HG03159 (cell line): ENCODE data around the gene CLDN7.
A peak's percentile ranks its signal among the peaks of the same experiment; 100 is the strongest.

Experiments
- ATAC-seq: cut with Tn5 transposase; IDR thresholded peaks from one replicate; pipeline ENCODE4 v1.9.1; 2021; ENCODE audit warnings: mild to moderate bottlenecking, moderate library complexity; ENCODE audit not compliant: unreplicated experiment

The CLDN7 gene

DNA sequence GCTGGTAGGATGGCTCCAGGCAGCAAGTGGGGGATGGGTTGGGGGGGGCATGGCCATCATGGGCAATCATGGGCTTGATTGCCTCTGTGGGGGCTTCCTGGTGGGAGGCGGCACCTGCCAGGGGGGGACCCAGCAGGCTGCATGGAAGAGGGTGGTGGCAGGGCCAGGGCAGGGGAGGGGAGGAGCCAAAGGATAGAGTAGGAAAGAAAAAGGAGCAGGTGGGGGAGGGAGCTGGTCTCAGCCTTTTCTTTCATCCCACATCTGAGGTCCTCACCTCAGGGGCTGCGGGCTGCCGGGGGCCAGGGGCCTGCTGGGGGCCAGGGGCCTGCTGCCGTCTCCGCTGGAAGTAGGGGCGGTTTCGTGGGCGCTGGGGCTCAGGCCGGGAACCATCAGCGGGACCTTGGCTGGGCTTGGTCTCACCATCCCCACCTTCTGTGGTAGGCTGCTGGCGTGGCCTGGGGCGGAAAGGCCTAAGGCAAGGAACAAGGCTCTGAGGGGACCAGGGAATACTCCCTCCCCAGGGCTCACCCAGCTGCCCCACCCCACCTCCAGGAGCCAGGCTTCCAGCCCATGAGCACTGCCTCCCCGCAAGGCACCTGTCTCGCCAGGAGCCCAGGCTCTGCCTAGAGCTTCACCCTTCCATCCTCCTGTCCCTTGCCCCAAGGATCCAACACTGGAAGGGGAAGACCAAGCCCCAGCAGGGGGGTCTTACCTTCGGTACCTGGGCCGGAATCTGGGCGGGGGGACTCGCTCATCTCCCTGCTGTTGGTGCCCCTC, 27.2 kb upstream of the CLDN7 start:
- ATAC-seq = no peak

DNA sequence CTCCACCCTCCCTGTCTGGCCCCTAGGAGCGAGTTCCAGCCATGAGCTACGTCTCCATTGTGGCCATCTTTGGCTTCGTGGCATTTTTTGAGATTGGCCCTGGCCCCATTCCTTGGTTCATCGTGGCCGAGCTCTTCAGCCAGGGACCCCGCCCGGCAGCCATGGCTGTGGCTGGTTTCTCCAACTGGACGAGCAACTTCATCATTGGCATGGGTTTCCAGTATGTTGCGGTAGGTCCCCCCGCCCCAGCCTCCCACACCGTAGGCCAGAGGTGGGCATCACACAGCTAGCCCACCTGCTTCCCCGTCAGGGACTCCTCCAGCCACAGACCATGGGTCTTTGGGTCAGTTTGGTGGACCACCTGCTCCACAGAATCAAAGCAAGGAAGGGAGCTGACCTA, 23.4 kb upstream of the CLDN7 start:
- ATAC-seq = no peak

DNA sequence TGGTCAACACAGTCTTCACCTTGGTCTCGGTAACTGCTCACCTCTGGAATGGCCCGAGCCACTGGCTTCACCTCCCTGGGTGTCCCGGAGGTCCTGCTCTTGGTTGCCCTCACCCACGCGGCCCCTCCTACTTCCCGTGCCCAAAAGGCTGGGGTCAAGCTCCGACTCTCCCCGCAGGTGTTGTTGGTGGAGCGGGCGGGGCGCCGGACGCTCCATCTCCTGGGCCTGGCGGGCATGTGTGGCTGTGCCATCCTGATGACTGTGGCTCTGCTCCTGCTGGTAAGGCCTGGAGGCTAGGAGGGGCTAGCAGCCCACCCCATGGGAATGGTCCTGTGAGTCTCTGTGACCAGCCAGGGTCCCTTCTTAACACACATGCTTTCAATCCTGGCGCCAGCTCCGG, 22.6 kb upstream of the CLDN7 start:
- no peak for ATAC-seq

DNA sequence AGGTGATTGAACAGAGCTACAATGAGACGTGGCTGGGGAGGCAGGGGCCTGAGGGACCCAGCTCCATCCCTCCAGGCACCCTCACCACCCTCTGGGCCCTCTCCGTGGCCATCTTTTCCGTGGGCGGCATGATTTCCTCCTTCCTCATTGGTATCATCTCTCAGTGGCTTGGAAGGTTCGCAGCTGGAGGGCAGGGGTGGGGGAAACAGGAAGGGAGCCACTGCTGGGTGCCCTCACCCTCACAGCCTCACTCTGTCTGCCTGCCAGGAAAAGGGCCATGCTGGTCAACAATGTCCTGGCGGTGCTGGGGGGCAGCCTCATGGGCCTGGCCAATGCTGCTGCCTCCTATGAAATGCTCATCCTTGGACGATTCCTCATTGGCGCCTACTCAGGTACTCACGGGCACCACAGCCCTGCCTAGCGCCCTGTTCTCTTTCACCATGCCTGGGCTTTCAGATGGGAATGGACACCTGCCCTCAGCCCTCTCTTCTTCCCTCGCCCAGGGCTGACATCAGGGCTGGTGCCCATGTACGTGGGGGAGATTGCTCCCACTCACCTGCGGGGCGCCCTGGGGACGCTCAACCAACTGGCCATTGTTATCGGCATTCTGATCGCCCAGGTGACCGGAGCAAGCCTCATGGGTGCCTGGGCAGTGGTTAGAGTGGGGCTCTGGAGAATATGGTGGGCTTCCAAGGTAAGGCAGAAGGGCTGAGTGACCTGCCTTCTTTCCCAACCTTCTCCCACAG, 21.4 kb upstream of the CLDN7 start:
- no peak for ATAC-seq

DNA sequence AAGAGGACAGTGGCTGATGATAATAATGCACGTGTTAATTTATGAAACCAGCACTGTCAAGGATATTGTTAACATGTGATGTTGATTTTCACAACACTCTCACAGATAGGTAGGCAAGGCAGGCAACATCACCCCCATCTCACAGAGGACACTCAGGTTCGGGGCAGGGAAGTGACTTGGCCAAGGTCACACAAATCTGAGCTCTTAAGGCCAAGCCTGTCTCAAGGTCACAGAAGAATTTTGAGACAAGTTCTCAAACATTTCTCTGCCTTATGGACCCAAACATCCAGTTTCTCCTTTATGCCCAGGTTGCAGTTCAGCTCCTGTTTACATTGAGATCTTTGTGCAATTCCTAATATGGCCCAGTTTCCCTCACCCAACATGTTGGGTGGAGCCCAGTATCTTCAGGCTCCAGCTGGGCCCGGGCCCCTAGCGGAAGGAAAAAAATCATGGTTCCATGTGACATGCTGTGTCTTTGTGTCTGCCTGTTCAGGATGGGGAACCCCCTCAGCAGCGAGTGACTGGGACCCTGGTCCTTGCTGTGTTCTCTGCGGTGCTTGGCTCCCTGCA, 20.6 kb upstream of the CLDN7 start:
- ATAC-seq = no peak

DNA sequence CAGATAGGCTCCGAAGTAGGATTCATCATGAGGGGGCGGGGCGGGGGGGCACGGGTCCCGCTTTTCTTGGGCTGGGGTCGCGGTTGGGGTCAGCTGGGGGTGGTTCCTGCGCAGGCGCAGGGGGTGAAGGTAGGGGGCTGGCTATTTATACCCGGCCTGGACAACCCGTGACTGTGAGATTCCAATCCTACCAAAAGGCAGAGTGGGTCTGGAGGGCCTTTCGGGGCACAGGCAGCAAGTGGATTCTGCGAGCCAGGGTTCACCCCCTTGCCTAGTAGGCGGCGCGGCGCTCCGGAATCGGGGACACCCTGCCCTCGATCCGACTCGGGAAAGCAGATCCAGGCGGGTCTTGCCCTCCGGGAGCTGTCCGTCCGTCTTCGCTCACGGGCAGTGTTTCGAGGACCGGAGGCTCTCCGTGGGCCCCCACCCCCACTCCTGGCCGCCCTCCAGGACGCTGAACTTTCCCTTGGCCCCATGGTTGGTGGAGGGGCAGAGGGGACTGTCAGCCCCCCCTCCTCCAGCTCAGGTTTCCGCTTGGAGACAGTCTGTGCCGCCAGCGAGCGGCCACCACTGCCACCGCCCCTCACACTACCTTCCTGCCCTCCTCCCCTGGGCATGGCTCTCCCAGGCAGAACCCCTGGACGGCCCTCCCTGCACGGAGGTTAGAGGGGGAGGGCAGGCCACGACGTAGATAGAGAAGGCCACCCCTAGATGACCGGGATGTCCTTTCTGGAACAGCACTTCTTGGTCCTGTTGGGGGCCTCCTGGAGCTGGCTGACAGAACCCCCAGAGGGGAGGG, 19.9 kb upstream of the CLDN7 start:
- ATAC-seq = no peak

DNA sequence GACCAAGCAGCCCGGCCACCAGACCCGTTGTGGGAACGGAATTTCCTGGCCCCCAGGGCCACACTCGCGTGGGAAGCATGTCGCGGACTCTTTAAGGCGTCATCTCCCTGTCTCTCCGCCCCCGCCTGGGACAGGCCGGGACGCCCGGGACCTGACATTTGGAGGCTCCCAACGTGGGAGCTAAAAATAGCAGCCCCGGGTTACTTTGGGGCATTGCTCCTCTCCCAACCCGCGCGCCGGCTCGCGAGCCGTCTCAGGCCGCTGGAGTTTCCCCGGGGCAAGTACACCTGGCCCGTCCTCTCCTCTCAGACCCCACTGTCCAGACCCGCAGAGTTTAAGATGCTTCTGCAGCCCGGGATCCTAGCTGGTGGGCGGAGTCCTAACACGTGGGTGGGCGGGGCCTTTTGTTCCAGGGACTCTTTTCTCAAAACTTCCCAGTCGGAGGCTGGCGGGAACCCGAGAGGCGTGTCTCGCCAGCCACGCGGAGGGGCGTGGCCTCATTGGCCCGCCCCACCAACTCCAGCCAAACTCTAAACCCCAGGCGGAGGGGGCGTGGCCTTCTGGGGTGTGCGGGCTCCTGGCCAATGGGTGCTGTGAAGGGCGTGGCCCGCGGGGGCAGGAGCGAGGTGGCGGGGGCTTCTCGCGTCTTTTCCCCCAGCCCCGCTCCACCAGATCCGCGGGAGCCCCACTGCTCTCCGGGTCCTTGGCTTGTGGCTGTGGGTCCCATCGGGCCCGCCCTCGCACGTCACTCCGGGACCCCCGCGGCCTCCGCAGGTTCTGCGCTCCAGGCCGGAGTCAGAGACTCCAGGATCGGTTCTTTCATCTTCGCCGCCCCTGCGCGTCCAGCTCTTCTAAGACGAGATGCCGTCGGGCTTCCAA, 19.0 kb upstream of the CLDN7 start, which contains the start of gene SLC2A4:
TSS of gene SLC2A4 (plus strand) at position 645 of the 879 bp plus-strand sequence. CDS start at position 862, 217 bp downstream.
- ATAC-seq = no peak

DNA sequence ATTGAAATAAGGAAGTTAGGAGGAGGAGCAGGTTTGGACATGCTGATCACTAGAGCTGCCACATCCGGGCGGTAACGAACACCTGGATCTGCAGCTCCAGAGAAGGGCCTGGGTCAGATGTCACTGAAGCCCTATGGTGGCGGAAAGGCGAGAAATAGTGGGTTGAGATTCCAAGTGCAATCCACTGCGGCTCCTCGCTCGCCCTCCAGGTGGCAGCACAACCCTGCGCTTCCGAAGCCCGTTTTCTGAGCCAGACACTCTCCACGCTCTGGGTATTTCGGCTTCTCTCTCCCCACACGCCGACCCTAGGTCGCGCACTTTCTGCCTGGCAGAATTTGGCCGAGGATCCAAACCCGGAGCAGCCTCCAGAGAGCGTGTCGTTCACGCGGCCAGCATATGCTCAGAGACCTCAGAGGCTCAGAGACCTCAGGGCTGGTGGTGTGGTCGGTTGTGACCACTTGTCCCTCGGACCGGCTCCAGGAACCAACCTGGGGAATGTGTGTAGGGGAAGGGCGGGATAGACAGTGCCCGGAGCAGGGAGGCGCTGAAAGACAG, 18.3 kb upstream of the CLDN7 start:
- peak; percentile 55 for ATAC-seq

DNA sequence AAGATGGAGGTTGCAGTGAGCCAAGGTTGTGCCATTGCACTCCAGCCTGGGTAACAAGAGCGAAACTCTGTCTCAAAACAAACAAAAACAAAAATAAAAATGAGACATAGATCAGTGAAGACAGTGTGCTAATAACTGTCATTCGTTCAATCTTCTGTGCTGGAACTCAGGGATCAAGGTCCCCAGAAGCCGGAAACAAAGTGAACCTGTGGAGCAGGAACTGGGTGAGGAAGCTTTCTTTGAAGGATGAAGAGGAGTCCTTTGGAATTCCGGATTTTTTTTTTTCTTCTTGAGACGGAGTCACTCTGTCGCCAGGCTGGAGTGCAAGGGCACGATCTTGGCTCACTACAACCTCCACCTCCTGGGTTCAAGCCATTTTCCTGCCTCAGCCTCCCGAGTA, 17.2 kb upstream of the CLDN7 start:
- no peak for ATAC-seq

DNA sequence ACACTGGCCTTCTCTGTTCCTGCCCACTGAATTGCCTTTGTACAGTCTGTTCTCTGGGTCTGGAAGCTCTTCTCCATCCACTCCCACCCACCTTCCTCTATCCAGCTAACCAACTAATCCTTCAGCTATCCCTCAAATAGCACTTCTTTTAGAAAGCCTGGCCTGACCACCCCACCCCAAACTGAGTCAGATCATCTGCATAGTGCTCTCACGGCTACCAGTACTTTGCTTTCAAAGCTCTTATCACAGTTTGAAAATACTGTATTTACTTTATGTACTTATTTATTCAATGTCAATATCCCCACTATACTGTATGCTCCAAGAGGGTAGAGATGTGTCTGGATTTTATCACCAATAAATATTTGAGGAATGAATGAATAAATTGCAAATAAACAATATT, 4.5 kb upstream of the CLDN7 start:
- no peak for ATAC-seq

DNA sequence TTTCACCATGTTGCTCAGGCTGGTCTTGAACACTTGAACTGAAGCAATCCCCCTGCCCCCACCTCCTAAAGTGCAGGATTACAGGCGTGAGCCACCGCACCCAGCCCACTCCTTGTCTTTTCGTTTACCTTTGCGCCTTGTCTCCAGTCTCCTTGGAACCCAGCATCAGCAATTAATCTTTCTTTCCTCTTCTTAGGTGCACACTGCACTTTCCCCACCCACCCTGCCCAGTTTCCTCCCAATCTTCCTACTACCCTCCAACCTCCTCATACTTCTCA, 1.5 kb upstream of the CLDN7 start:
- ATAC-seq = no peak

DNA sequence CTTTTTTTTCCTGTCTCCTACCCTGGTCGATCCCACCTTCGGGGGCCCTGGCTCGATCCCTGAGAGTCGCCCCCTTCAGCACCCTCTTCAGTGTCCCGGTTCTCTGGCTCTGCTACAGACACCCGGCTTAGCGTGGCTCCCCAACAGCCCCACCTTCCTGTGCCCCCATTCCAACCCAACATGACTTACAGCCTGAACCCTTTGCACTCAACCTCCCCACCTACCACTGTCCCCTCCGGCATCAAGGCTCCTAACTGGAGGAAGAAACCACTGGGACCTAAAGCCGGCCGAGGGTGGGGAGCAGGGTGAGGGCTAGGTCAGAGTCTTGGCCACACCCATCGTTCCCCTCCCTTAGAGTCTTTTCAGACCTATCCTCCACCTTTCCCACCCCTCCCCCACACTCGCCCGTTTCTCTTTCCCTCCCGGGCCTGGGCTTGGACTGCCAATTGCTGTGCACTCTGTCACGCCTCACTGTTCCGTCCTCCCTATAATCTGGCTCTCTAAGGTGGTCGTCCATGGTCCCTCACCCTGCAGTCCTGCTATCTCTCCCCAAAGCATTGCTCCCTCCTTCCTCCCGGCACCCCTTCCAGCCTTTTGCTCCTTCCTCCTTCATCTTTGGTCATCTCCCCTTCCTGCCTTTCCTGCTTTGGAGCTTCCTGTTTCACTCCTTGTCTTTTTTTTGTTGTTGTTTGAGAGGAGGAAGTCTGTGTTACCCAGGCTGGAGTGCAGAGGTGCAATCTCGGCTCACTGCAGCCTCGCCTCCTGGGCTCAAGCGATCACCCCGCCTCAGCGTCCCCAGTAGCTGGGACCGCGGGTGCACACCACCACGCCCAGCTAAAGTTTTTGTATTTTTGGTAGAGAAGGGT, 890 bp upstream of the CLDN7 start:
- no peak for ATAC-seq

DNA sequence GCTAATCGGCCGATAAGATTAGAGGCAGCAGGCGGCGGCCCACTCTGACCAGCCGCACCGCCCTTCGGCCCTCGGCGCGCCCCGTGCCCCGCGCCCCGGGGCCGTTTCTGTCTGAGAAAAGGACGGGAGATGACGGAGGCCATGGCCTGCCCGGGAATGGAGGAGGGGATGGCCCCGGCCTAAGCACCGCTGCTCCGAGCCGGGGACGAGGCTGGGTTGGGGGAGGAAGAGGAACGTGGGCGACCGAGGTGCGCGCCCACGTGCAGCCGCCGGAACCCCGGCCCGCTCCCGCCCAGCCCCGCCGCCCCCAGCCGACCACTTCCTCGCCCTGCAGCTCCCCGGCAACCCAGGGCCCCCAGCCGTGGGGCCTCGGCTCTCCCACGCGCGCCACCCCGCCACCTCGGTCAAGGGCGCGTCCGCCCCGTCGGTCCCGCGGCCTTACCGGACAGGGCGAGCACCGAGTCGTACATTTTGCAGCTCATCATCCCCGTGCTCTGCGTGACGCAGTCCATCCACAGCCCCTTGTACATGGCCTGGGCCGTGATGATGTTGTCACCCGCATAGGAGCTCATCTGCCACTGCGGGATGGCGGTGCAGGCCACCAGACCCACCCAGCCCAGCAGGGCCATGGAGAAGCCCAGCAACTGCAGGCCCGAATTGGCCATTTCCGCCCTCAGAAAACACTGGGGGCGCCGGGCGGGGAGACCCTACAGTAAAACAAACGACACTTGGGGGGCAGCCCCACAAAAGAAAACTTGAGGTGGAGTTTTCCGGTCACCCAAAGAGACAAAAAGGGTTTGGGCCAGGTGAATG, 693 bp downstream of the CLDN7 start:
- no peak for ATAC-seq

DNA sequence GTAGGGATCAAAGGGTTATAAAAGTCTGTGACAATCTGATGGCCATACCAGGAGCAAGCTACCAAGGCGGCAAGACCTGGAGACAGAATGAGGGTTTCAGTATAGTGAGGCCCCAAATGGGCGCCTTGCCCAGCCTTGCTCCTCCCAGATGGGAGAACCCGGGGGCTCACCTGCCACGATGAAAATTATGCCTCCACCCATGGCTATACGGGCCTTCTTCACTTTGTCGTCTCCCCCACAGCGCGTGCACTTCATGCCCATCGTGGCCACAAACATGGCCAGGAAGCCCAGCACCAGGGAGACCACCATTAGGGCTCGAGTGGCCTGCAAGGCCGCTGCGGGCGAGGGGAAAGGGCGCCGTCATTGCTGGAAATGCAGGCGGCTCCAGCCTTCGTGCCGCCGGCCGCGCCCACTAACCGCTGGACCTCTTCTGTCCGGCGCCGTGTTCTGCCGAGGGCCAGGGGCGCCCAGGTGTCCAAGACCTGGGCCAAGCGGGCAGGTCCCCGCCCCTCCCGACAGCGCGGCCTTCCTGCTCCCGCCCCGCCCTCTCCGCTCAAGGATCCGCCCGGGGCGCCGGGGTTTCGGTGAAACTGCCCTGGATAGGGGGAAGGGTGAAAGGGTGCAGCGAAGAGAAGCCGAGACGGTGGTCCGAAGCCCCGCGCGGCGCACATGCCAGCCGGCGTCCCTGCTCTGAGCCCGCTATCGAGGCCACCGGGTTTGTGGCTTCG, 1.5 kb downstream of the CLDN7 start:
- no peak for ATAC-seq

DNA sequence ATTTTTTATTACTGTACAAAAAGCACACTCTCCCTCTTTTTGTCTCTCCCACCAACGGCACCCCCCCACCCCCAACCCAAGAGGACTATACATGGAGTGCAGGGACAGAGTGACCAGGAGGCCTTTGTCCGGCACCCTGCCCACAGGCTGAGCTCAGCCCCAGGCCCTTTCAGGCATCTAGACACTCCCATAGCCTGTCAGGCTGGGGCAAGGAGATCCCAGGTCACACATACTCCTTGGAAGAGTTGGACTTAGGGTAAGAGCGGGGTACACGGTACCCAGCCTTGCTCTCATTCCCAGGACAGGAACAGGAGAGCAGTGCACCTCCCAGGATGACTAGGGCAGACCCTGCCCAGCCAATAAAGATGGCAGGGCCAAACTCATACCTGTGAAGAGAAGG, 2.1 kb downstream of the CLDN7 start:
- no peak for ATAC-seq

DNA sequence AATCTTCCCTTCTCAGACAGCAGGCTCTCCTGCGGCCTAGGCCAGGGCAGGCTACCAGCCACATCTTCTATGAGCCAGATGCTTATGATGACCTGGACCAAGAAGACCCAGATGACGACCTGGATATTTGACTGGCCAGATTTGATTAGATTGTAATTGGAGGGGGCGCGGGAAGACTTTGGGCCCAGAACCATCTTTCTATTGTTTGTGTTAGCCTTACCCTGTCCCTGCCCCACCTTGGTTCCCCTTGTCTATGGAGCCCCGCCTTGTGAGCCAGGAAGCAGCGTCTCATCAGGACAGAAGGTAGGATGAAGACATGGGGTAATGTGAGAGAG, 2.8 kb downstream of the CLDN7 start:
- ATAC-seq = no peak

DNA sequence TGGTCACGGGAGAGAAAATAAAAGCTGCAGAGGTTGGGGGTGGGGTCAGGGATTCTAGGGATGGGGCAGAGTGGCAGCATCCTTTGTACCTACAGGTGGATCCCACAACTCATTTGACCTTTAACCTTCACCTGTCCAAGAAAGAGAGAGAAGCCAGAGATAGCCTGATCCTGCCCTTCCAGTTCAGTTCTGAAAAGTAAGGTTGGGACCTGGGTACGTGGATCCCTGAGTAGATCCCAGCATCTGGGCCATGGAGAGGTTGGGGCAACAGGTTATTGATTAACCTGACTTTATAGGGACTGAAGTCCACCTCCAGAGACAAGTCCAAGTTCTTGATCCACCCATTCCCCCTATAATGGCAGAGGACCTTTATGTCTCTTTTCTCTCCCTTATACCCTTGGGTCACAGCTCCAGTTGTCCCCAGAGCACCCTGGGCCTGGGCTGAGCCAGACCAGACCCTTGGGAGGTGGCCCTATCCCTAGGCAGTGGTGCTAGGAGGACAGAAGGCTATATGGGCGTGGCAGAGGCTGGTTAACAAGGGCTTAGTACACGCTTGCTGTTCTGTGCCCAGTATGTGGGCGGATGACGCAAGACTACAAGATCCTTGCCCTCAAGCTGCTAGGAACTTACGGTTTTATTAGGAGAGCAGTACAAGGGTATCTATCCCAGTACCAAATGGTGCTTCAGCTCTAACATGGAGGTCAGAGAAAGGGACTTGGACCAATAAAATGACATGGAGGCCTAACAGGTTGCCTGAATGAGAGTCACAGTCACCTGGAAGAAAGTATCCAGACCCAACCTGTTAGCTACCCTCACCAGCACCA, 3.3 kb downstream of the CLDN7 start:
- no peak for ATAC-seq
